OCI-LY7 (cell line): ENCODE data around the gene CPNE4.

Experiments
- CTCF ChIP-seq: fragments of 200-600 bp; sonication (generic); conservative IDR thresholded peaks from 2 replicates; pipeline ENCODE4 v1.5.1; 2014; ENCODE audit warnings: mild to moderate bottlenecking, antibody characterized with exemption, low read length, moderate library complexity, mixed read lengths
- EZH2phosphoT487 ChIP-seq: fragments of 200-600 bp; sonication (generic); IDR thresholded peaks from 2 replicates; pipeline ENCODE4 v1.6.1; 2018; ENCODE audit warnings: low read depth, borderline replicate concordance, mild to moderate bottlenecking, mixed run types, antibody characterized with exemption, low read length, moderate library complexity, mixed read lengths

GRCh38 chr3:131849616-131850015 lies 185.2 kb downstream of the CPNE4 start:
- TF ChIP-seq CTCF (no peak), EZH2phosphoT487 (no peak)
